ENCODE data around the gene NEB.

- TF ChIP-seq EP300 (IDR thresholded peaks at IDR 0.05; ENCODE audit: borderline replicate concordance) (no peak), EGR1 (IDR thresholded peaks at IDR 0.05) (no peak), FOXM1 (IDR thresholded peaks at IDR 0.05; ENCODE audit: borderline replicate concordance, low read depth) (no peak), RAD21 (IDR thresholded peaks at IDR 0.05; ENCODE audit: low read depth) (no peak), TCF12 (IDR thresholded peaks at IDR 0.05; ENCODE audit: low read depth) (no peak), YY1 (IDR thresholded peaks at IDR 0.05; ENCODE audit: low read depth) (no peak), NFIC (IDR thresholded peaks at IDR 0.05) (no peak), CREB1 (IDR thresholded peaks at IDR 0.05; ENCODE audit: low read depth) (no peak), TAF1 (IDR thresholded peaks at IDR 0.05; ENCODE audit: low read depth) (no peak), CEBPB (IDR thresholded peaks at IDR 0.05) (no peak), ZBTB7A (IDR thresholded peaks at IDR 0.05; ENCODE audit: low read depth) (no peak)
- TF ChIP-seq, protein P1, sequence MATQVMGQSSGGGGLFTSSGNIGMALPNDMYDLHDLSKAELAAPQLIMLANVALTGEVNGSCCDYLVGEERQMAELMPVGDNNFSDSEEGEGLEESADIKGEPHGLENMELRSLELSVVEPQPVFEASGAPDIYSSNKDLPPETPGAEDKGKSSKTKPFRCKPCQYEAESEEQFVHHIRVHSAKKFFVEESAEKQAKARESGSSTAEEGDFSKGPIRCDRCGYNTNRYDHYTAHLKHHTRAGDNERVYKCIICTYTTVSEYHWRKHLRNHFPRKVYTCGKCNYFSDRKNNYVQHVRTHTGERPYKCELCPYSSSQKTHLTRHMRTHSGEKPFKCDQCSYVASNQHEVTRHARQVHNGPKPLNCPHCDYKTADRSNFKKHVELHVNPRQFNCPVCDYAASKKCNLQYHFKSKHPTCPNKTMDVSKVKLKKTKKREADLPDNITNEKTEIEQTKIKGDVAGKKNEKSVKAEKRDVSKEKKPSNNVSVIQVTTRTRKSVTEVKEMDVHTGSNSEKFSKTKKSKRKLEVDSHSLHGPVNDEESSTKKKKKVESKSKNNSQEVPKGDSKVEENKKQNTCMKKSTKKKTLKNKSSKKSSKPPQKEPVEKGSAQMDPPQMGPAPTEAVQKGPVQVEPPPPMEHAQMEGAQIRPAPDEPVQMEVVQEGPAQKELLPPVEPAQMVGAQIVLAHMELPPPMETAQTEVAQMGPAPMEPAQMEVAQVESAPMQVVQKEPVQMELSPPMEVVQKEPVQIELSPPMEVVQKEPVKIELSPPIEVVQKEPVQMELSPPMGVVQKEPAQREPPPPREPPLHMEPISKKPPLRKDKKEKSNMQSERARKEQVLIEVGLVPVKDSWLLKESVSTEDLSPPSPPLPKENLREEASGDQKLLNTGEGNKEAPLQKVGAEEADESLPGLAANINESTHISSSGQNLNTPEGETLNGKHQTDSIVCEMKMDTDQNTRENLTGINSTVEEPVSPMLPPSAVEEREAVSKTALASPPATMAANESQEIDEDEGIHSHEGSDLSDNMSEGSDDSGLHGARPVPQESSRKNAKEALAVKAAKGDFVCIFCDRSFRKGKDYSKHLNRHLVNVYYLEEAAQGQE (IDR thresholded peaks at IDR 0.05; ENCODE audit: low read depth) = no peak
- TF ChIP-seq, protein P2, sequence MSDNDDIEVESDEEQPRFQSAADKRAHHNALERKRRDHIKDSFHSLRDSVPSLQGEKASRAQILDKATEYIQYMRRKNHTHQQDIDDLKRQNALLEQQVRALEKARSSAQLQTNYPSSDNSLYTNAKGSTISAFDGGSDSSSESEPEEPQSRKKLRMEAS (IDR thresholded peaks at IDR 0.05) = no peak
Observed at GRCh38 chr2:151619337-151619989, 114.8 kb downstream of the NEB start.

Data from Ishikawa (cell line).